HCT116 (cell line): Measurements from ENCODE around the gene KHDRBS1. TPM values are rescaled to one million over a fixed set of nuclear protein-coding genes. Genes with fewer than 3 reads are reported as not detected.

Source experiments
- ATAC-seq: fragments of 200-7000 bp; cut with Tn5 transposase; 2 replicates; pipeline ENCODE4 v1.9.1; 2020; ENCODE audit warnings: mild to moderate bottlenecking, moderate library complexity
- BruUV-seq: library from RNA; stranded (reverse); fragments of 400-500 nt; replicated peaks from 2 replicates; lab custom pipeline; 2021; lab: Mats Ljungman, UMichigan
- CTCF ChIA-PET: fragments of 300-600 bp; sonication (Branson Sonifier 250); formaldehyde crosslinking; loops from one replicate; lab custom pipeline; 2021; ENCODE audit warnings: antibody characterized with exemption; lab: Charles Lee
- POLR2A ChIA-PET: fragments of 300-600, 350-600 bp; sonication (Branson Sonifier 250); formaldehyde crosslinking; loops from one replicate; lab custom pipeline; 2021; ENCODE audit warnings: antibody characterized with exemption; lab: Charles Lee
- RAD21 ChIA-PET, 2 experiments: fragments of 300-600 bp; sonication (Branson Sonifier 250); formaldehyde crosslinking; loops; one replicate each; lab custom pipeline; 2023; ENCODE audit warnings: low total read pairs in 2 of 2; ENCODE audit not compliant: uncharacterized antibody in 2 of 2, unreplicated experiment in 2 of 2, low non-redundant PET in 1 of 2; lab: Charles Lee
- DNase-seq: peaks from one replicate; pipeline ENCODE4 v3.0.0-alpha.2; 2010; ENCODE audit warnings: low read depth, low spot score
- H2AFZ ChIP-seq: fragments of 200-600 bp; shearing (Covaris generic), sonication (generic); 2 replicates; pipeline ENCODE4 v1.6.1; 2017; ENCODE audit warnings: low read depth, mixed run types, mixed read lengths, antibody characterized with exemption, low read length; ENCODE audit not compliant: poor library complexity, severe bottlenecking
- H3K27ac ChIP-seq: 2 replicates; pipeline ENCODE4 v1.5.1; 2012; ENCODE audit warnings: low read depth, low read length
- H3K27me3 ChIP-seq: fragments of 200-600 bp; sonication (generic); 2 replicates; pipeline ENCODE4 v1.6.1; 2016; ENCODE audit warnings: mixed run types, low read length, mixed read lengths; ENCODE audit not compliant: insufficient read depth
- H3K36me3 ChIP-seq, 2 experiments: fragments of 200-500 bp in 1 of 2; fragments of 200-600 bp in 1 of 2; sonication (Bioruptor generic) in 1 of 2; sonication (generic) in 1 of 2; 2 replicates each; pipeline versions ENCODE4 v1.5.1 to v1.6.1; 2014 to 2016; ENCODE audit warnings: low read length in 2 of 2, inconsistent platforms in 1 of 2, mixed read lengths in 1 of 2, mixed run types in 1 of 2; ENCODE audit not compliant: insufficient read depth in 2 of 2, control insufficient read depth in 1 of 2
- H3K4me1 ChIP-seq, 2 experiments: fragments of 200-600 bp in 1 of 2; sonication (generic) in 1 of 2; 2 replicates each; pipeline versions ENCODE4 v1.5.1 to v1.6.1; 2012 to 2017; ENCODE audit warnings: low read length in 2 of 2, inconsistent platforms in 1 of 2, mild to moderate bottlenecking in 1 of 2, mixed read lengths in 1 of 2, mixed run types in 1 of 2, moderate library complexity in 1 of 2; ENCODE audit not compliant: insufficient read depth in 2 of 2, control insufficient read depth in 1 of 2
- H3K4me2 ChIP-seq: fragments of 200-600 bp; sonication (generic); 2 replicates; pipeline ENCODE4 v1.6.1; 2017; ENCODE audit warnings: mixed run types, low read length, mixed read lengths
- H3K4me3 ChIP-seq, 2 experiments: fragments of 200-600 bp in 1 of 2; sonication (generic) in 1 of 2; replicated peaks in 1 of 2; 2 replicates each; pipeline ENCODE4 v1.5.1; 2011 to 2016; ENCODE audit warnings: low read length in 2 of 2, control low read depth in 1 of 2, low read depth in 1 of 2, mild to moderate bottlenecking in 1 of 2, mixed read lengths in 1 of 2, mixed run types in 1 of 2
- H3K79me2 ChIP-seq: fragments of 200-600 bp; sonication (generic); 2 replicates; pipeline ENCODE4 v1.6.1; 2017; ENCODE audit warnings: mild to moderate bottlenecking, mixed run types, low read length, moderate library complexity, mixed read lengths; ENCODE audit not compliant: insufficient read depth
- H3K9ac ChIP-seq: fragments of 200-600 bp; sonication (generic); 2 replicates; pipeline ENCODE4 v1.6.1; 2016; ENCODE audit warnings: low read length, mixed read lengths
- H3K9me2 ChIP-seq: fragments of 200-600 bp; sonication (generic), shearing (Covaris generic); 2 replicates; pipeline ENCODE4 v1.6.1; 2017; ENCODE audit warnings: mixed run types, mild to moderate bottlenecking, moderate library complexity; ENCODE audit not compliant: insufficient read depth
- H3K9me3 ChIP-seq, 2 experiments: fragments of 200-500 bp in 1 of 2; fragments of 200-600 bp in 1 of 2; sonication (Bioruptor generic) in 1 of 2; sonication (generic) in 1 of 2; 2 replicates each; pipeline ENCODE4 v1.6.1; 2014 to 2017; ENCODE audit warnings: low read length in 2 of 2, mixed read lengths in 2 of 2, inconsistent platforms in 1 of 2, low read depth in 1 of 2, mild to moderate bottlenecking in 1 of 2, mixed run types in 1 of 2, moderate library complexity in 1 of 2; ENCODE audit not compliant: control insufficient read depth in 1 of 2, insufficient read depth in 1 of 2
- H4K20me1 ChIP-seq: fragments of 200-600 bp; sonication (generic), shearing (Covaris generic); 2 replicates; pipeline ENCODE4 v1.6.1; 2017; ENCODE audit warnings: mixed run types, mild to moderate bottlenecking, moderate library complexity; ENCODE audit not compliant: insufficient read depth
- CEBPB ChIP-seq: IDR thresholded peaks from 2 replicates; pipeline ENCODE4 v1.6.1; 2012; ENCODE audit warnings: low read depth
- ELF1 ChIP-seq: IDR thresholded peaks from 2 replicates; pipeline ENCODE4 v1.6.1; 2012; ENCODE audit warnings: low read depth, borderline replicate concordance
- EZH2phosphoT487 ChIP-seq: fragments of 200-600 bp; IDR thresholded peaks from 2 replicates; pipeline ENCODE4 v1.6.1; 2018; ENCODE audit warnings: antibody characterized with exemption, borderline replicate concordance
- MAX ChIP-seq: IDR thresholded peaks from 2 replicates; pipeline ENCODE4 v1.6.1; 2012
- POLR2A ChIP-seq: IDR thresholded peaks from 2 replicates; pipeline ENCODE4 v1.7.0; 2011; ENCODE audit warnings: borderline replicate concordance; ENCODE audit not compliant: insufficient read depth, insufficient read length; ENCODE audit errors: extremely low read depth
- POLR2AphosphoS5 ChIP-seq: IDR thresholded peaks from 2 replicates; pipeline ENCODE4 v1.6.1; 2011; ENCODE audit warnings: mild to moderate bottlenecking, low read depth, low read length, moderate library complexity
- RAD21 ChIP-seq: IDR thresholded peaks from 2 replicates; pipeline ENCODE4 v1.6.1; 2012; ENCODE audit warnings: low read depth, mild to moderate bottlenecking
- SIN3A ChIP-seq: IDR thresholded peaks from 2 replicates; pipeline ENCODE4 v1.6.1; 2012; ENCODE audit warnings: low read depth
- SP1 ChIP-seq: IDR thresholded peaks from 2 replicates; pipeline ENCODE4 v1.6.1; 2012; ENCODE audit warnings: low read depth
- SRF ChIP-seq: IDR thresholded peaks from 2 replicates; pipeline ENCODE4 v1.6.1; 2012; ENCODE audit warnings: low read depth
- TCF7L2 ChIP-seq: IDR thresholded peaks from 2 replicates; pipeline ENCODE4 v1.7.0; 2011; ENCODE audit warnings: borderline replicate concordance, inconsistent platforms; ENCODE audit not compliant: insufficient read depth, insufficient read length; ENCODE audit errors: extremely low read depth
- ZBTB33 ChIP-seq: IDR thresholded peaks from 2 replicates; pipeline ENCODE4 v1.6.1; 2011; ENCODE audit warnings: mild to moderate bottlenecking, low read length, moderate library complexity; ENCODE audit not compliant: insufficient replicate concordance; ENCODE audit errors: extremely low read depth
- ZFX ChIP-seq: fragments of 450-650 bp; IDR thresholded peaks from 2 replicates; pipeline ENCODE4 v1.6.1; 2017
- intact Hi-C: fragments of 100-400 bp; cut with micrococcal nuclease; formaldehyde crosslinking; loops from 2 replicates; pipeline ENCODE4 v1.10.0; 2022
- total RNA-seq: library from RNA; stranded (reverse); gene quantifications from one replicate; pipeline ENCODE4 v1.2.1, GENCODE V29; 2021; ENCODE audit not compliant: unreplicated experiment

The KHDRBS1 gene
- total RNA-seq, 1 experiment from 2014 or later: 215 TPM

DNA sequence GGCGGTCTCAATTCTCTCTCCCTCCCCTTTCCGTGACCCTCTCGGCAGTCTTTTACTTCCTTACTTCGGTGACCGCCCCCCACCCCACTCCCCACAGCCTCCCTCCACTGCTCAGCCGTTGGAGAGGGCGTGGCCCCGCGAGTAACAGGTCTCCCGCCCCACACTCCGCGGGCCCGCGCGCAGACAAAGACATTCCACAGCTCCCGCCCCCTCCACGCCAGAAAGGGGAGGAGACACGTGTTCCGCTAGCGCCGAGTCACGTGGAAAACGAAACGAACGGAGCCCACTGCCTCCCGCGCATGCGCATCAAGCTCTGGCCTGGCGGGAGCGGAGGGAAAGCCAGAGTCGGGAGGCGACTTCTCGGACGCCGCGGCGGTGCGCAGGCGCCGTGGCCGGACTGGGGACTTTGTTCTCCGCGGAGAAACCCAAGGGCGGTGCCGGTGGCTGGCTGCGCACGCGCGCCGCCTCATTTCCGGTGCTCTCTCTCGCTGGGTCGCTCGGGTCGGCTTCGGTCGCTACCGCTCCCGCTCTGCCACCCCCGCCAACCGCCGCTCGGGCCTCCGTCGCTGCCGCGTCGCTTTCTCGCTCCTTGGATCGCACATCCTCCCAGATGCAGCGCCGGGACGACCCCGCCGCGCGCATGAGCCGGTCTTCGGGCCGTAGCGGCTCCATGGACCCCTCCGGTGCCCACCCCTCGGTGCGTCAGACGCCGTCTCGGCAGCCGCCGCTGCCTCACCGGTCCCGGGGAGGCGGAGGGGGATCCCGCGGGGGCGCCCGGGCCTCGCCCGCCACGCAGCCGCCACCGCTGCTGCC lies at the start of gene KHDRBS1 (continued):
- TF ChIP-seq SRF (no peak), SP1 (peak; percentile 47; the same call in 1 of the 2 replicates), CEBPB (no peak), POLR2AphosphoS5 (peak; percentile 88), MAX (peak; percentile 98), EZH2phosphoT487 (no peak), SIN3A (peak; percentile 28; the same call in 1 of the 2 replicates)

- ATAC-seq: no peak
- RAD21 ChIA-PET: no interaction called here
- Histone ChIP-seq H4K20me1 (no peaks in the 10 kb centered on the region), H3K27me3 (no peaks in the 10 kb centered on the region), H2AFZ (no peak overlapping the region), H3K9ac (no peak overlapping the region)
- no peak for DNase-seq
- BruUV-seq: no TSS peak
- TF ChIP-seq TCF7L2 (no peak), CEBPB (no peak), POLR2A (no peak), ZBTB33 (no peak), RAD21 (no peak), EZH2phosphoT487 (no peak), SRF (no peak), ELF1 (no peak), ZFX (no peak), POLR2AphosphoS5 (no peak), MAX (no peak)
- TF ChIP-seq, all 23 proteins: peak for 0
- intact Hi-C loops: no loop called here
- Histone ChIP-seq H3K4me1 (no peaks in the 10 kb centered on the region), H3K9me3 (no peaks in the 10 kb centered on the region), H3K79me2 (no peaks in the 10 kb centered on the region), H3K9me2 (no peaks in the 10 kb centered on the region), H3K4me3 (no peak overlapping the region), H3K27ac (no peak overlapping the region), H3K4me2 (no peak overlapping the region), H3K36me3 (no peaks in the 10 kb centered on the region)
- ChIA-PET POLR2A (no interaction called here), CTCF (interaction anchor here (1.0 kb wide), 1 partner anchor 13 kb away, joined by 3 read pairs; no protein-coding TSS in a partner anchor)
Observed at GRCh38 chr1:31970873-31971272, 42.8 kb upstream of the KHDRBS1 start.
